GM12864 (cell line): ENCODE results near the gene CCDC85C.

Experiments used
- DNase-seq: peaks from one replicate; pipeline ENCODE4 v3.0.0-alpha.2; 2011; ENCODE audit warnings: low read depth
- H3K4me3 ChIP-seq: 2 replicates; pipeline ENCODE4 v1.5.1; 2011; ENCODE audit warnings: mild to moderate bottlenecking, low read depth, low read length, control low read depth
- CTCF ChIP-seq: IDR thresholded peaks from 2 replicates; pipeline ENCODE4 v1.5.1; 2011; ENCODE audit warnings: low read depth, mild to moderate bottlenecking, moderate library complexity, low read length, control low read depth, inconsistent platforms; ENCODE audit errors: missing control alignments

The CCDC85C gene

GRCh38 chr14:99636487-99636886 is 32.5 kb upstream of the CCDC85C start:
- DNase-seq: no peak
- no peak for TF ChIP-seq CTCF
- no peak overlapping the region for H3K4me3 ChIP-seq

GRCh38 chr14:99635116-99635515 is 31.1 kb upstream of the CCDC85C start:
- H3K4me3 ChIP-seq: no peak overlapping the region
- TF ChIP-seq CTCF: no peak

GRCh38 chr14:99634443-99634842 is 30.4 kb upstream of the CCDC85C start:
- TF ChIP-seq CTCF: no peak
- no peak for DNase-seq
- no peak overlapping the region for H3K4me3 ChIP-seq

More at GRCh38 chr14:99635116-99635515, 31.1 kb upstream of the CCDC85C start:
- DNase-seq: no peak

- DNase-seq: no peak
- no peak for TF ChIP-seq CTCF
- H3K4me3 ChIP-seq: no peak overlapping the region
Observed at GRCh38 chr14:99633918-99634317, 29.9 kb upstream of the CCDC85C start.

- no peak overlapping the region for H3K4me3 ChIP-seq
- no peak for DNase-seq
- TF ChIP-seq CTCF: no peak
Observed at GRCh38 chr14:99633141-99633540, 29.1 kb upstream of the CCDC85C start.

GRCh38 chr14:99632410-99633035 is 28.5 kb upstream of the CCDC85C start:
- TF ChIP-seq CTCF: no peak
- H3K4me3 ChIP-seq: no peak overlapping the region
- no peak for DNase-seq

- DNase-seq: no peak
- H3K4me3 ChIP-seq: no peak overlapping the region
- TF ChIP-seq CTCF: no peak
Observed at GRCh38 chr14:99630202-99630601, 26.2 kb upstream of the CCDC85C start.
